H1 (cell line): ENCODE measurements around the gene COMT. TPM values are rescaled to one million over a fixed set of nuclear protein-coding genes. Genes with fewer than 3 reads are reported as not detected.
A peak's percentile ranks its signal among the peaks of the same experiment; 100 is the strongest.

Experiments
- CTCF ChIA-PET: fragments of 300-600 bp; sonication (Branson Sonifier 250); formaldehyde crosslinking; loops from one replicate; lab custom pipeline; 2021; ENCODE audit not compliant: partially characterized antibody; lab: Charles Lee
- POLR2A ChIA-PET: fragments of 300-600 bp; sonication (Branson Sonifier 250); formaldehyde crosslinking; loops from one replicate; lab custom pipeline; 2021; ENCODE audit warnings: inconsistent platforms; ENCODE audit not compliant: partially characterized antibody; lab: Charles Lee
- DNase-seq, 2 experiments: peaks; one replicate each; pipeline versions ENCODE4 v3.0.0 to v3.0.0-alpha.2; 2010 to 2022; ENCODE audit warnings: low spot score in 2 of 2, low read depth in 1 of 2, mixed read lengths in 1 of 2
- FAIRE-seq: peaks from 2 replicates; lab custom pipeline; 2011; peaks lifted over from hg19 to GRCh38; lab: Jason Lieb, UNC
- H2AFZ ChIP-seq: 2 replicates; pipeline ENCODE4 v1.8.1; 2012; ENCODE audit warnings: low read length, inconsistent platforms
- H2AK5ac ChIP-seq: 2 replicates; pipeline ENCODE4 v1.6.1; 2013; ENCODE audit warnings: low read depth, low read length
- H2BK120ac ChIP-seq: replicated peaks from 2 replicates; pipeline ENCODE3; 2013; ENCODE audit warnings: low read depth, low read length, inconsistent platforms
- H2BK12ac ChIP-seq: 2 replicates; pipeline ENCODE4 v1.6.1; 2013; ENCODE audit warnings: low read depth, low read length
- H2BK15ac ChIP-seq: 2 replicates; pipeline ENCODE4 v1.6.1; 2013; ENCODE audit warnings: low read length
- H2BK20ac ChIP-seq: 2 replicates; pipeline ENCODE4 v1.6.1; 2013; ENCODE audit warnings: low read length
- H2BK5ac ChIP-seq: 2 replicates; pipeline ENCODE4 v1.6.1; 2013; ENCODE audit warnings: low read depth, low read length
- H3K14ac ChIP-seq: 2 replicates; pipeline ENCODE4 v1.6.1; 2013; ENCODE audit warnings: inconsistent platforms; ENCODE audit not compliant: insufficient read length
- H3K18ac ChIP-seq: 2 replicates; pipeline ENCODE4 v1.6.1; 2013; ENCODE audit warnings: low read length; ENCODE audit errors: extremely low read depth
- H3K23ac ChIP-seq: 2 replicates; pipeline ENCODE4 v1.6.1; 2013; ENCODE audit warnings: inconsistent platforms; ENCODE audit not compliant: insufficient read length
- H3K23me2 ChIP-seq: 2 replicates; pipeline ENCODE4 v1.6.1; 2013; ENCODE audit warnings: low read depth, low read length
- H3K27ac ChIP-seq: 2 replicates; pipeline ENCODE4 v1.6.1; 2011; ENCODE audit warnings: low read depth, low read length, inconsistent platforms
- H3K27me3 ChIP-seq, 4 experiments: replicated peaks in 1 of 4; 1 replicate in 1 of 4; 2 replicates in 3 of 4; pipeline versions ENCODE4 v1.6.1 to v1.8.1; 2011 to 2013; ENCODE audit warnings: low read length in 3 of 4, mild to moderate bottlenecking in 3 of 4, inconsistent platforms in 2 of 4, mixed read lengths in 2 of 4, moderate library complexity in 1 of 4; ENCODE audit not compliant: control insufficient read depth in 3 of 4, insufficient read depth in 3 of 4; ENCODE audit errors: extremely low read depth in 1 of 4
- H3K36me3 ChIP-seq, 4 experiments: 2 replicates each; pipeline versions ENCODE4 v1.6.1 to v1.8.1; 2011 to 2013; ENCODE audit warnings: mild to moderate bottlenecking in 4 of 4, low read length in 3 of 4, moderate library complexity in 2 of 4, control low read depth in 1 of 4, inconsistent platforms in 1 of 4; ENCODE audit not compliant: insufficient read depth in 4 of 4, control insufficient read depth in 2 of 4
- H3K4ac ChIP-seq: replicated peaks from 2 replicates; pipeline ENCODE3; 2013; ENCODE audit warnings: low read length, low read depth, mixed read lengths, inconsistent platforms; ENCODE audit not compliant: insufficient read length
- H3K4me1 ChIP-seq, 4 experiments: replicated peaks in 1 of 4; 1 replicate in 1 of 4; 2 replicates in 3 of 4; pipeline versions ENCODE4 v1.6.1 to v1.8.1; 2011 to 2013; ENCODE audit warnings: low read length in 3 of 4, inconsistent platforms in 2 of 4, mixed read lengths in 1 of 4; ENCODE audit not compliant: insufficient read depth in 4 of 4, control insufficient read depth in 3 of 4
- H3K4me2 ChIP-seq, 2 experiments: 2 replicates each; pipeline versions ENCODE4 v1.6.1 to v1.8.1; 2011 to 2013; ENCODE audit warnings: low read depth in 2 of 2, low read length in 2 of 2, control low read depth in 1 of 2, inconsistent platforms in 1 of 2, mild to moderate bottlenecking in 1 of 2; ENCODE audit not compliant: insufficient read depth in 1 of 2
- H3K4me3 ChIP-seq, 4 experiments: fragments of 200-600, 300-600 bp in 1 of 4; sonication (generic), shearing (Covaris generic), sonication (Bioruptor Twin) in 1 of 4; 2 replicates each; pipeline versions ENCODE4 v1.5.1 to v1.8.1; 2011 to 2016; ENCODE audit warnings: low read length in 4 of 4, low read depth in 3 of 4, control low read depth in 2 of 4, inconsistent platforms in 2 of 4, mild to moderate bottlenecking in 2 of 4, mixed read lengths in 1 of 4, moderate library complexity in 1 of 4; ENCODE audit not compliant: insufficient read depth in 2 of 4; ENCODE audit errors: extremely low read depth in 1 of 4
- H3K56ac ChIP-seq: replicated peaks from 2 replicates; pipeline ENCODE3; 2013; ENCODE audit warnings: low read depth, mild to moderate bottlenecking, mixed read lengths, low read length, inconsistent platforms; ENCODE audit not compliant: insufficient read length
- H3K79me1 ChIP-seq: 2 replicates; pipeline ENCODE4 v1.6.1; 2013; ENCODE audit warnings: low read depth, low read length, control low read depth
- H3K79me2 ChIP-seq, 2 experiments: 2 replicates each; pipeline versions ENCODE4 v1.6.1 to v1.8.1; 2012 to 2013; ENCODE audit warnings: low read length in 2 of 2, mild to moderate bottlenecking in 2 of 2, inconsistent platforms in 1 of 2; ENCODE audit not compliant: insufficient read depth in 2 of 2, control insufficient read depth in 1 of 2
- H3K9ac ChIP-seq, 4 experiments: replicated peaks in 1 of 4; 1 replicate in 1 of 4; 2 replicates in 3 of 4; pipeline versions ENCODE4 v1.6.1 to v1.8.1; 2011 to 2013; ENCODE audit warnings: low read depth in 3 of 4, low read length in 3 of 4, control low read depth in 2 of 4, mild to moderate bottlenecking in 2 of 4, moderate library complexity in 2 of 4, inconsistent platforms in 1 of 4; ENCODE audit errors: extremely low read depth in 1 of 4
- H3K9me3 ChIP-seq, 2 experiments: 2 replicates each; pipeline versions ENCODE4 v1.6.1 to v1.8.1; 2012 to 2013; ENCODE audit warnings: mild to moderate bottlenecking in 2 of 2, moderate library complexity in 2 of 2, control low read depth in 1 of 2, inconsistent platforms in 1 of 2, low read depth in 1 of 2, low read length in 1 of 2, mixed read lengths in 1 of 2; ENCODE audit not compliant: insufficient read depth in 2 of 2
- H4K20me1 ChIP-seq, 2 experiments: replicated peaks in 1 of 2; 2 replicates each; pipeline versions ENCODE3 to v1.8.1; 2011 to 2013; ENCODE audit warnings: inconsistent platforms in 2 of 2, low read length in 2 of 2, mild to moderate bottlenecking in 1 of 2; ENCODE audit not compliant: insufficient read depth in 2 of 2, control insufficient read depth in 1 of 2
- H4K5ac ChIP-seq: 2 replicates; pipeline ENCODE4 v1.6.1; 2013; ENCODE audit warnings: low read length, low read depth, mixed read lengths, inconsistent platforms; ENCODE audit not compliant: insufficient read length
- H4K8ac ChIP-seq: 2 replicates; pipeline ENCODE4 v1.8.0; 2013; ENCODE audit warnings: mild to moderate bottlenecking, moderate library complexity, low read length, inconsistent platforms; ENCODE audit not compliant: insufficient read depth; ENCODE audit errors: extremely low read depth
- H4K91ac ChIP-seq: replicated peaks from 2 replicates; pipeline ENCODE3; 2013; ENCODE audit warnings: low read length, mixed read lengths, inconsistent platforms; ENCODE audit not compliant: insufficient read length
- WGBS, 2 experiments: shearing (Covaris generic) in 1 of 2; methylation state at CpG; one replicate each; pipeline versions ENCODE4 v1.1.6 to v1.1.7; 2013 to 2015; ENCODE audit warnings: low lambda C conversion rate in 2 of 2, mixed read lengths in 2 of 2, inconsistent platforms in 1 of 2, low coverage in 1 of 2, missing lambda C conversion rate in 1 of 2; ENCODE audit not compliant: insufficient replicate concordance in 2 of 2, insufficient coverage in 1 of 2, insufficient read length in 1 of 2; ENCODE audit errors: extremely low coverage in 1 of 2, missing lambda C conversion rate in 1 of 2; 5-methylcytosine and 5-hydroxymethylcytosine counted together
- polyA plus RNA-seq, 7 experiments: library from polyadenylated mRNA; depleted of rRNA in 3 of 7; stranded (reverse) in 5 of 7; unstranded in 2 of 7; fragments of >200 nt in 5 of 7; fragments of 200-250 nt in 2 of 7; gene quantifications; 1 replicate in 5 of 7; 2 replicates in 1 of 7; 4 replicates in 1 of 7; pipeline versions ENCODE4 v1.2.1 to v1.2.3, GENCODE V29; 2011 to 2013; ENCODE audit warnings: missing spikeins in 2 of 7, mixed read lengths in 2 of 7
- total RNA-seq: library from RNA; stranded (reverse); fragmentation: NEBNext Ultra II Directional; extraction: Animal tissue kit (Norgen Biotek cat#: 25700); gene quantifications from 2 replicates; pipeline ENCODE4 v1.2.1, GENCODE V29; 2021

Gene COMT
- total and polyA plus RNA-seq, 2 of the 8 experiments (the other 6 are each of a cell fraction or from before 2014, with no cell fraction given): 15.2 to 33.7 TPM

DNA sequence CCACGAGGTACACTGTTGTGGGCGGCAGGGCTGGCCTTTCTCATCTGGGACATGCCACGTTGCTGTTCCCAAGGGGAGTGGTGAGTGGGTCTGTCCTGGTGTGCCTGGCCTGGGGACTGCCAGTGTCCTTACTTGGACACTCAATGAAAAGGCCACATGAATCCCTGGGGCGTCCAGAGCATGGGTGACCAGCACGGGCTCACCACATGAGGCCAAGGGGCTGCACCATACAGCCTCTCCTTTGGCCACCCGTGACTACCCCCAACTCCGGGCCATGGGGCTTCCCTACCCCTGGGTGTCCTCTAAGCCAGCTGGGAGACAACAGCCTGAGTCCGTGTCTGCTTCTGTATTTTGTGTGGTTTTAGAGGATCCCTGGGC lies 20.3 kb downstream of the COMT start:
- no peak overlapping the region for H3K23ac ChIP-seq
- H3K4me2 ChIP-seq: no peak overlapping the region
- H2BK15ac ChIP-seq: peak overlapping the region; percentile 12; the same call in 1 of the 2 replicates
- H2BK5ac ChIP-seq: peak overlapping the region; percentile 8; the same call in 1 of the 2 replicates
- no peak overlapping the region for H3K27ac ChIP-seq
- H4K91ac ChIP-seq: peak overlapping the region; percentile 84
- H4K8ac ChIP-seq: no peak overlapping the region
- H2BK120ac ChIP-seq: no peak overlapping the region
- peaks cover 5% of the 10 kb centered on the region for H3K23me2 ChIP-seq
- H3K9ac ChIP-seq: no peak overlapping the region
- H3K36me3 ChIP-seq: no peaks in the 10 kb centered on the region
- H3K18ac ChIP-seq: no peak overlapping the region
- no peak overlapping the region for H2AK5ac ChIP-seq
- H3K4me3 ChIP-seq: no peak overlapping the region
- no peak for DNase-seq
- ChIA-PET CTCF (interaction anchor here (0.6 to 16.2 kb wide), 9 partner anchors 8 to 534 kb away, joined by 3 to 369 read pairs (median 4); no protein-coding TSS in a partner anchor), POLR2A (interaction anchor here (1.1 to 1.7 kb wide), 2 partner anchors 9 to 11 kb away, joined by 6 read pairs; no protein-coding TSS in a partner anchor)
- H3K79me1 ChIP-seq: no peaks in the 10 kb centered on the region
- H2AFZ ChIP-seq: no peak overlapping the region
- 0 out of 2 replicates have a peak overlapping the region, but pooled peaks have one; percentile 32 for H2BK20ac ChIP-seq
- H4K5ac ChIP-seq: no peak overlapping the region
- peak overlapping the region; percentile 80; the same call in 1 of the 2 replicates for H2BK12ac ChIP-seq
- H3K4ac ChIP-seq: peak overlapping the region; percentile 25
- H3K79me2 ChIP-seq: no peaks in the 10 kb centered on the region
- H3K14ac ChIP-seq: no peak overlapping the region
- peaks cover 0 to 23% (median 18%) of the 10 kb centered on the region in 4 experiments; a peak in 6 of 7 replicates for H3K4me1 ChIP-seq
- no peaks in the 10 kb centered on the region for H3K27me3 ChIP-seq
- H3K56ac ChIP-seq: no peak overlapping the region
- no peaks in the 10 kb centered on the region for H3K9me3 ChIP-seq
- 75% methylated on average over 8 of the region's 8 CpGs; no CpG with 5 or more reads in 1 of the 2 experiments for WGBS, 2 experiments
- FAIRE-seq: no peak
- peaks cover 0 to 2% of the 10 kb centered on the region in 2 experiments for H4K20me1 ChIP-seq
